ENCODE measurements around the gene SHB.

The SHB gene

DNA sequence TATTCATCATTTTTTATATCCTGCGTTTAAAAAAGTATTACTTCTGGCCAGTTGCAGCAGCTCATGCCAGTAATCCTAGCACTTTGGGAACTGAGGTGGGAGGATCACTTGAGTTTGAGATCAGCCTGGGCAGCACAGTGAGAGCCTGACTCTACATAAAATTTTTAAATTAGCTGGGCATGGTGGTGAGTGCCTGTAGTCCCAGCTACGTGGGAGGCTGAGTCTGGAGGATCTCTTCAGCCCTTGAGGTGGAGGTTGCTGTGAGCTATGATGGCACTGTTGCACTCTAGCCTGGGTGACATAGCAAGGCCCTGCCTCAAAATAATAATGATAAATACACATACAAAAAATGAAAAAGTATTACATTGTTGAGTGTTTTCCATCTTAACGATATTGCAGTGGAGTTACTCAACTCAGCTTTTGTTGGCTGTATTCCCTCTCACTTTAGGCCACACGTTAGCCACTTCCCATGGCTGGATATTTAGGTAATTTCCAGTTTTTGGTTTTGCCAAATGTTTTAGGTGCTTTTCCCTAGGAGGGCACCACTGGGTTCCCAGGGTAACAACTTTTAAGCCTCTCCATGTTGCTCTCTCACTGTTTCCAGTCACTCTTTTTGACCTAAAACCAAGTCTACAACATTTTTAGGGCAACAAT lies 20.6 kb downstream of the SHB start:
- H3K4me1 ChIP-seq (ENCODE audit: control insufficient read depth, insufficient read depth, low read length), result no peaks in the 10 kb centered on the region

DNA sequence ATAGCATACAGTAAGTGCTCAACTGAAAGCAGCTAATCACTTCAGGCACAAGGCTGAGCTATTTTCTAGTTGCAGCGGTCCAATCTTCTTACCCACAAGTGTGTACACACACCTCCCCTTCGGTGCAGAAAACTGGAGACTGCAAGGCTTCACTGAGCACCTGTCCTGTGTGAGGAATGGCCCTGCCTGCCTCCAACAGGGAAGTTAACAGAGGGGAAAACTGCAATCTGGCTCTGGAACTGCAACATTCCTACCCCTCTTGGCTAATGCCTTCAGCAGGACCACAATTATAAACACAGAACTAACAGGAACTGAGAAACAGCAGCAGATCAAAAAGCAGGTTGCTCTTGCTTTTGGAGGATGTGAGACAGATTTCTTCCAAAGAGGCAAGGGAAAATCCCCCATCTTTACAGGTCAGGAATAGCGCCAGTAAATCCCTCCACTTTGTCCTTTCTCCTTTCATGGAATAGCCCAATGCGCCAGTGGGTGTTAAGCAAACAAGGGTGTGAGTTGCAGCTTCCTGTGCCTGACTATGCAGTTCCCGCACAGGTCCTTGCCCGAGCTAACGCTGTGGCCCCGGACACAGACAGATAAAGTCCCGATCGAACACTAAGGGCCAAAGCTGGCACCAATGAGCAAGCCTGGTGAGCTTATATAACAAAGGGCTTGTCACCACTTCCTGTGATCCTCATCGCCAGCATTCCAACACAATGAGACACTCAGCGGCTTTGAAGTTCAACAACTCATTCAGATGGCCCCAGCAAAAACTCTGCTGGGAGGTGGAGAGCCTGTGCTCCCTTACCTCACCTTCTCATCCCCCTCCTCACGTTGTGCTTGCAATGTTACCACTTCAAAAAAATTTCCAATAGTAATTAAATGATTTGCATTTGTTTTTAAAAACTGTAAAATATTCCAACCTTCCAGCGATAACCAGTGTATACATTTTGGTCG lies 21.5 kb downstream of the SHB start:
- Histone ChIP-seq H3K36me3 (ENCODE audit: control insufficient read depth in 2 of 2, insufficient read depth in 1 of 2, low read length in 2 of 2) (peaks cover 0 to 6% of the 10 kb centered on the region in 2 experiments; a peak in 1 of 3 replicates), H3K27ac (ENCODE audit: extremely low read depth, low read depth, low read length) (peak overlapping the region; percentile 4; the same call in 1 of the 2 replicates), H3K4me3 (ENCODE audit: low read depth, low read length) (peak overlapping the region; percentile 3; the same call in 1 of the 2 replicates), H3K9me3 (ENCODE audit: control insufficient read depth, insufficient read depth, low read depth, low read length) (no peaks in the 10 kb centered on the region), H3K4me1 (ENCODE audit: control insufficient read depth, insufficient read depth, low read length) (no peaks in the 10 kb centered on the region)
- POLR2A ChIA-PET, result interaction anchor here (0.9 to 1.0 kb wide), 4 partner anchors 21 to 246 kb away, joined by 3 to 7 read pairs (median 3); partner anchors contain the start of gene SHB
- CTCF ChIA-PET, result interaction anchor here (0.6 to 1.2 kb wide), 6 partner anchors 17 to 113 kb away, joined by 3 to 4 read pairs (median 3); no protein-coding TSS in a partner anchor
- no peak for TF ChIP-seq ZNF394 (tag by site-specific recombination; IDR thresholded peaks at IDR 0.05; ENCODE audit: borderline replicate concordance)
- TF ChIP-seq ZIC2 (tag by site-specific recombination; IDR thresholded peaks at IDR 0.05), result no peak
- peak; percentile 65 for TF ChIP-seq ZNF341 (tag by site-specific recombination; IDR thresholded peaks at IDR 0.05; ENCODE audit: low read depth)
- TF ChIP-seq GLIS1 (tag by site-specific recombination; IDR thresholded peaks at IDR 0.05), result peak; percentile 14; the same call in 1 of the 2 replicates
- no peak for TF ChIP-seq ZFP69B (tag by site-specific recombination; IDR thresholded peaks at IDR 0.05)
- TF ChIP-seq ZNF596 (tag by site-specific recombination; IDR thresholded peaks at IDR 0.05), result no peak
- TF ChIP-seq ZNF629 (tag by site-specific recombination; IDR thresholded peaks at IDR 0.05), result peak; percentile 36; the same call in 1 of the 2 replicates
- TF ChIP-seq, protein P1, sequence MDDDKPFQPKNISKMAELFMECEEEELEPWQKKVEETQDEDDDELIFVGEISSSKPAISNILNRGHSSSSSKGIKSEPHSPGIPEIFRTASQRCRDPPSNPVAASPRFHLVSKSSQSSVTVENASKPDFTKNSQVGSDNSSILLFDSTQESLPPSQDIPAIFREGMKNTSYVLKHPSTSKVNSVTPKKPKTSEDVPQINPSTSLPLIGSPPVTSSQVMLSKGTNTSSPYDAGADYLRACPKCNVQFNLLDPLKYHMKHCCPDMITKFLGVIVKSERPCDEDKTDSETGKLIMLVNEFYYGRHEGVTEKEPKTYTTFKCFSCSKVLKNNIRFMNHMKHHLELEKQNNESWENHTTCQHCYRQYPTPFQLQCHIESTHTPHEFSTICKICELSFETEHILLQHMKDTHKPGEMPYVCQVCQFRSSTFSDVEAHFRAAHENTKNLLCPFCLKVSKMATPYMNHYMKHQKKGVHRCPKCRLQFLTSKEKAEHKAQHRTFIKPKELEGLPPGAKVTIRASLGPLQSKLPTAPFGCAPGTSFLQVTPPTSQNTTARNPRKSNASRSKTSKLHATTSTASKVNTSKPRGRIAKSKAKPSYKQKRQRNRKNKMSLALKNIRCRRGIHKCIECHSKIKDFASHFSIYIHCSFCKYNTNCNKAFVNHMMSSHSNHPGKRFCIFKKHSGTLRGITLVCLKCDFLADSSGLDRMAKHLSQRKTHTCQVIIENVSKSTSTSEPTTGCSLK (tag by site-specific recombination; IDR thresholded peaks at IDR 0.05), result no peak
- TF ChIP-seq ZNF391 (tag by site-specific recombination; IDR thresholded peaks at IDR 0.05; ENCODE audit: borderline replicate concordance, low read depth), result no peak
- TF ChIP-seq, protein P2, sequence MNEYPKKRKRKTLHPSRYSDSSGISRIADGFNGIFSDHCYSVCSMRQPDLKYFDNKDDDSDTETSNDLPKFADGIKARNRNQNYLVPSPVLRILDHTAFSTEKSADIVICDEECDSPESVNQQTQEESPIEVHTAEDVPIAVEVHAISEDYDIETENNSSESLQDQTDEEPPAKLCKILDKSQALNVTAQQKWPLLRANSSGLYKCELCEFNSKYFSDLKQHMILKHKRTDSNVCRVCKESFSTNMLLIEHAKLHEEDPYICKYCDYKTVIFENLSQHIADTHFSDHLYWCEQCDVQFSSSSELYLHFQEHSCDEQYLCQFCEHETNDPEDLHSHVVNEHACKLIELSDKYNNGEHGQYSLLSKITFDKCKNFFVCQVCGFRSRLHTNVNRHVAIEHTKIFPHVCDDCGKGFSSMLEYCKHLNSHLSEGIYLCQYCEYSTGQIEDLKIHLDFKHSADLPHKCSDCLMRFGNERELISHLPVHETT (tag by site-specific recombination; IDR thresholded peaks at IDR 0.05), result no peak
- no peak for TF ChIP-seq SETDB1 (IDR thresholded peaks at IDR 0.05; ENCODE audit: insufficient read length, low read length)
- TF ChIP-seq, protein P3, sequence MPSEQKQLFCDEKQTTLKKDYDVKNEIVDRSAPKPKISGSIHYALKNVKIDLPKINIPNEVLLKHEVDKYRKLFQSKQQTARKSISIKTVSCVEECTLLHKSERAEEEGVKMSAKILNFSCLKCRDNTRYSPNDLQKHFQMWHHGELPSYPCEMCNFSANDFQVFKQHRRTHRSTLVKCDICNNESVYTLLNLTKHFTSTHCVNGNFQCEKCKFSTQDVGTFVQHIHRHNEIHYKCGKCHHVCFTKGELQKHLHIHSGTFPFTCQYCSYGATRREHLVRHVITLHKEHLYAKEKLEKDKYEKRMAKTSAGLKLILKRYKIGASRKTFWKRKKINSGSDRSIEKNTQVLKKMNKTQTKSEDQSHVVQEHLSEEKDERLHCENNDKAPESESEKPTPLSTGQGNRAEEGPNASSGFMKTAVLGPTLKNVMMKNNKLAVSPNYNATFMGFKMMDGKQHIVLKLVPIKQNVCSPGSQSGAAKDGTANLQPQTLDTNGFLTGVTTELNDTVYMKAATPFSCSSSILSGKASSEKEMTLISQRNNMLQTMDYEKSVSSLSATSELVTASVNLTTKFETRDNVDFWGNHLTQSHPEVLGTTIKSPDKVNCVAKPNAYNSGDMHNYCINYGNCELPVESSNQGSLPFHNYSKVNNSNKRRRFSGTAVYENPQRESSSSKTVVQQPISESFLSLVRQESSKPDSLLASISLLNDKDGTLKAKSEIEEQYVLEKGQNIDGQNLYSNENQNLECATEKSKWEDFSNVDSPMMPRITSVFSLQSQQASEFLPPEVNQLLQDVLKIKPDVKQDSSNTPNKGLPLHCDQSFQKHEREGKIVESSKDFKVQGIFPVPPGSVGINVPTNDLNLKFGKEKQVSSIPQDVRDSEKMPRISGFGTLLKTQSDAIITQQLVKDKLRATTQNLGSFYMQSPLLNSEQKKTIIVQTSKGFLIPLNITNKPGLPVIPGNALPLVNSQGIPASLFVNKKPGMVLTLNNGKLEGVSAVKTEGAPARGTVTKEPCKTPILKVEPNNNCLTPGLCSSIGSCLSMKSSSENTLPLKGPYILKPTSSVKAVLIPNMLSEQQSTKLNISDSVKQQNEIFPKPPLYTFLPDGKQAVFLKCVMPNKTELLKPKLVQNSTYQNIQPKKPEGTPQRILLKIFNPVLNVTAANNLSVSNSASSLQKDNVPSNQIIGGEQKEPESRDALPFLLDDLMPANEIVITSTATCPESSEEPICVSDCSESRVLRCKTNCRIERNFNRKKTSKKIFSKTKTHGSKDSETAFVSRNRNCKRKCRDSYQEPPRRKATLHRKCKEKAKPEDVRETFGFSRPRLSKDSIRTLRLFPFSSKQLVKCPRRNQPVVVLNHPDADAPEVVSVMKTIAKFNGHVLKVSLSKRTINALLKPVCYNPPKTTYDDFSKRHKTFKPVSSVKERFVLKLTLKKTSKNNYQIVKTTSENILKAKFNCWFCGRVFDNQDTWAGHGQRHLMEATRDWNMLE (tag by site-specific recombination; conservative IDR thresholded peaks at IDR 0.05; ENCODE audit: low read depth), result no peak
- TF ChIP-seq ZNF423 (tag by site-specific recombination; IDR thresholded peaks at IDR 0.05), result no peak
- TF ChIP-seq, protein P4, sequence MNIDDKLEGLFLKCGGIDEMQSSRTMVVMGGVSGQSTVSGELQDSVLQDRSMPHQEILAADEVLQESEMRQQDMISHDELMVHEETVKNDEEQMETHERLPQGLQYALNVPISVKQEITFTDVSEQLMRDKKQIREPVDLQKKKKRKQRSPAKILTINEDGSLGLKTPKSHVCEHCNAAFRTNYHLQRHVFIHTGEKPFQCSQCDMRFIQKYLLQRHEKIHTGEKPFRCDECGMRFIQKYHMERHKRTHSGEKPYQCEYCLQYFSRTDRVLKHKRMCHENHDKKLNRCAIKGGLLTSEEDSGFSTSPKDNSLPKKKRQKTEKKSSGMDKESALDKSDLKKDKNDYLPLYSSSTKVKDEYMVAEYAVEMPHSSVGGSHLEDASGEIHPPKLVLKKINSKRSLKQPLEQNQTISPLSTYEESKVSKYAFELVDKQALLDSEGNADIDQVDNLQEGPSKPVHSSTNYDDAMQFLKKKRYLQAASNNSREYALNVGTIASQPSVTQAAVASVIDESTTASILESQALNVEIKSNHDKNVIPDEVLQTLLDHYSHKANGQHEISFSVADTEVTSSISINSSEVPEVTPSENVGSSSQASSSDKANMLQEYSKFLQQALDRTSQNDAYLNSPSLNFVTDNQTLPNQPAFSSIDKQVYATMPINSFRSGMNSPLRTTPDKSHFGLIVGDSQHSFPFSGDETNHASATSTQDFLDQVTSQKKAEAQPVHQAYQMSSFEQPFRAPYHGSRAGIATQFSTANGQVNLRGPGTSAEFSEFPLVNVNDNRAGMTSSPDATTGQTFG (tag by site-specific recombination; IDR thresholded peaks at IDR 0.05; ENCODE audit: borderline replicate concordance), result no peak

More for the DNA sequence above, 20.6 kb downstream of the SHB start:
- no peak overlapping the region for H3K27ac ChIP-seq (ENCODE audit: extremely low read depth, low read depth, low read length)
- ChIA-PET CTCF (interaction anchor here (0.6 to 1.2 kb wide), 5 partner anchors 16 to 285 kb away, joined by 3 to 4 read pairs (median 3); no protein-coding TSS in a partner anchor), POLR2A (interaction anchor here (0.9 to 1.0 kb wide), 4 partner anchors 20 to 247 kb away, joined by 3 to 7 read pairs (median 3); partner anchors contain the start of gene SHB)
- peaks cover 0 to 6% of the 10 kb centered on the region in 2 experiments; a peak in 1 of 3 replicates for H3K36me3 ChIP-seq (ENCODE audit: control insufficient read depth in 2 of 2, insufficient read depth in 1 of 2, low read length in 2 of 2)
- no peaks in the 10 kb centered on the region for H3K9me3 ChIP-seq (ENCODE audit: control insufficient read depth, insufficient read depth, low read depth, low read length)
- TF ChIP-seq, protein P5, sequence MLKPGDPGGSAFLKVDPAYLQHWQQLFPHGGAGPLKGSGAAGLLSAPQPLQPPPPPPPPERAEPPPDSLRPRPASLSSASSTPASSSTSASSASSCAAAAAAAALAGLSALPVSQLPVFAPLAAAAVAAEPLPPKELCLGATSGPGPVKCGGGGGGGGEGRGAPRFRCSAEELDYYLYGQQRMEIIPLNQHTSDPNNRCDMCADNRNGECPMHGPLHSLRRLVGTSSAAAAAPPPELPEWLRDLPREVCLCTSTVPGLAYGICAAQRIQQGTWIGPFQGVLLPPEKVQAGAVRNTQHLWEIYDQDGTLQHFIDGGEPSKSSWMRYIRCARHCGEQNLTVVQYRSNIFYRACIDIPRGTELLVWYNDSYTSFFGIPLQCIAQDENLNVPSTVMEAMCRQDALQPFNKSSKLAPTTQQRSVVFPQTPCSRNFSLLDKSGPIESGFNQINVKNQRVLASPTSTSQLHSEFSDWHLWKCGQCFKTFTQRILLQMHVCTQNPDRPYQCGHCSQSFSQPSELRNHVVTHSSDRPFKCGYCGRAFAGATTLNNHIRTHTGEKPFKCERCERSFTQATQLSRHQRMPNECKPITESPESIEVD (tag by site-specific recombination; IDR thresholded peaks at IDR 0.05), result no peak
- TF ChIP-seq ZNF658 (tag by site-specific recombination; IDR thresholded peaks at IDR 0.05) (no peak), HOXA7 (CRISPR knock-in tag; IDR thresholded peaks at IDR 0.05; ENCODE audit: borderline replicate concordance) (no peak)
- H3K4me3 ChIP-seq (ENCODE audit: low read depth, low read length), result no peak overlapping the region
